OCI-LY1 (cell line): Measurements from ENCODE around the gene DEPP1.

Experiments used
- H2AFZ ChIP-seq: fragments of 200-600 bp; sonication (generic), shearing (Covaris generic); 2 replicates; pipeline ENCODE4 v1.6.0; 2014; ENCODE audit warnings: antibody characterized with exemption, mild to moderate bottlenecking, low read length
- H3F3A ChIP-seq: fragments of 200-600 bp; sonication (generic), shearing (Covaris generic); 2 replicates; pipeline ENCODE4 v1.6.0; 2014; ENCODE audit warnings: mild to moderate bottlenecking, antibody characterized with exemption, low read length, moderate library complexity; ENCODE audit not compliant: insufficient read depth
- H3K27ac ChIP-seq: fragments of 200-600 bp; sonication (generic); 2 replicates; pipeline ENCODE4 v1.5.1; 2014; ENCODE audit warnings: low read length, mixed run types, mild to moderate bottlenecking, low read depth; ENCODE audit not compliant: poor library complexity, severe bottlenecking
- H3K27me3 ChIP-seq: fragments of 200-600 bp; sonication (generic); 2 replicates; pipeline ENCODE4 v1.6.0; 2014; ENCODE audit warnings: antibody characterized with exemption, mild to moderate bottlenecking, low read length, moderate library complexity; ENCODE audit not compliant: insufficient read depth
- H3K36me3 ChIP-seq: fragments of 200-600 bp; sonication (generic); 2 replicates; pipeline ENCODE4 v1.6.1; 2014; ENCODE audit warnings: mild to moderate bottlenecking, antibody characterized with exemption, low read length, moderate library complexity, mixed read lengths; ENCODE audit not compliant: insufficient read depth
- H3K4me1 ChIP-seq: fragments of 200-600 bp; sonication (generic); 2 replicates; pipeline ENCODE4 v1.5.1; 2014; ENCODE audit warnings: mild to moderate bottlenecking, low read length, moderate library complexity; ENCODE audit not compliant: insufficient read depth, severe bottlenecking
- H3K4me2 ChIP-seq: fragments of 200-600 bp; sonication (generic), shearing (Covaris generic); 2 replicates; pipeline ENCODE4 v1.6.1; 2014; ENCODE audit warnings: low read length
- H3K4me3 ChIP-seq: fragments of 200-600 bp; sonication (generic); 2 replicates; pipeline ENCODE4 v1.5.1; 2014; ENCODE audit warnings: low read length, low read depth, mild to moderate bottlenecking, mixed read lengths; ENCODE audit not compliant: poor library complexity, severe bottlenecking
- H3K79me2 ChIP-seq: fragments of 200-600 bp; shearing (Covaris generic); 2 replicates; pipeline ENCODE4 v1.6.1; 2016; ENCODE audit warnings: mixed run types, low read length, mixed read lengths; ENCODE audit not compliant: insufficient read depth
- H3K9ac ChIP-seq: fragments of 200-600 bp; sonication (generic), shearing (Covaris generic); 2 replicates; pipeline ENCODE4 v1.6.1; 2014; ENCODE audit warnings: mild to moderate bottlenecking, low read length, mixed read lengths
- H3K9me2 ChIP-seq: fragments of 200-600 bp; sonication (generic), shearing (Covaris generic); 2 replicates; pipeline ENCODE4 v1.6.1; 2014; ENCODE audit warnings: low read depth, mild to moderate bottlenecking, low read length, mixed read lengths
- H3K9me3 ChIP-seq: fragments of 200-600 bp; shearing (Covaris generic); 2 replicates; pipeline ENCODE4 v1.6.1; 2014; ENCODE audit warnings: low read length, mixed read lengths
- H4K20me1 ChIP-seq: fragments of 200-600 bp; sonication (generic), shearing (Covaris generic); 2 replicates; pipeline ENCODE4 v1.6.0; 2016; ENCODE audit warnings: mild to moderate bottlenecking, low read length; ENCODE audit not compliant: insufficient read depth
- EZH2 ChIP-seq: fragments of 200-600 bp; sonication (generic), shearing (Covaris generic); IDR thresholded peaks from 2 replicates; pipeline ENCODE4 v1.8.0; 2017; ENCODE audit warnings: borderline replicate concordance, mixed run types, mild to moderate bottlenecking, antibody characterized with exemption, low read length, moderate library complexity, mixed read lengths
- TF ChIP-seq, protein P1 (sequence below): fragments of 200-600 bp; sonication (generic), shearing (Covaris generic); IDR thresholded peaks from 2 replicates; pipeline ENCODE4 v1.5.1; 2017; ENCODE audit warnings: mild to moderate bottlenecking, antibody characterized with exemption, low read length, moderate library complexity, mixed read lengths

DEPP1 gene

DNA sequence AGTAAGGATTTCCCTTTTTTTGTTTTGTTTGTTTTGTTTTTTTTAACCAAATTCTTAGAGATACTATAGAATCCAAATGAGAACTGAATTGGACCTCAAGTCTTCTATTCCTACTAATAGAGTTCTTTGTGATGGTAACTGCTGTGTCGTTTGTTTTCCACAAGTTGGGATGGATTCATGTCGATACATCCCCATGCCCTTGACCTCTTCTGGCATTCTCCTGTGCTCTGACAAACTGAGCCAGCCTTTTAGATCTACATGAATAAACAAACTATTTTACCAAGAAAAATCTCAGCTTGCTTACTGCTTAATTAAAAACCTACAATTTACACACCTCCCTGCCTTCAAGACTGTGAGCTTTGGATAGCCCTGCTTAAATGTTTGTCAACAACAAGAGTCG lies 26.1 kb upstream of the DEPP1 start:
- Histone ChIP-seq H3K9me2 (no peaks in the 10 kb centered on the region), H2AFZ (no peak overlapping the region), H3K36me3 (peaks cover 39% of the 10 kb centered on the region), H4K20me1 (no peaks in the 10 kb centered on the region), H3K4me1 (peaks cover 18% of the 10 kb centered on the region), H3K9me3 (peaks cover 23% of the 10 kb centered on the region), H3K9ac (no peak overlapping the region), H3K4me2 (no peak overlapping the region), H3K27ac (no peak overlapping the region), H3K27me3 (no peaks in the 10 kb centered on the region), H3K4me3 (no peak overlapping the region), H3F3A (no peaks in the 10 kb centered on the region), H3K79me2 (peaks cover 11% of the 10 kb centered on the region; the same call in 1 of the 2 replicates)
- no peak for TF ChIP-seq EZH2
- TF ChIP-seq, protein P1, sequence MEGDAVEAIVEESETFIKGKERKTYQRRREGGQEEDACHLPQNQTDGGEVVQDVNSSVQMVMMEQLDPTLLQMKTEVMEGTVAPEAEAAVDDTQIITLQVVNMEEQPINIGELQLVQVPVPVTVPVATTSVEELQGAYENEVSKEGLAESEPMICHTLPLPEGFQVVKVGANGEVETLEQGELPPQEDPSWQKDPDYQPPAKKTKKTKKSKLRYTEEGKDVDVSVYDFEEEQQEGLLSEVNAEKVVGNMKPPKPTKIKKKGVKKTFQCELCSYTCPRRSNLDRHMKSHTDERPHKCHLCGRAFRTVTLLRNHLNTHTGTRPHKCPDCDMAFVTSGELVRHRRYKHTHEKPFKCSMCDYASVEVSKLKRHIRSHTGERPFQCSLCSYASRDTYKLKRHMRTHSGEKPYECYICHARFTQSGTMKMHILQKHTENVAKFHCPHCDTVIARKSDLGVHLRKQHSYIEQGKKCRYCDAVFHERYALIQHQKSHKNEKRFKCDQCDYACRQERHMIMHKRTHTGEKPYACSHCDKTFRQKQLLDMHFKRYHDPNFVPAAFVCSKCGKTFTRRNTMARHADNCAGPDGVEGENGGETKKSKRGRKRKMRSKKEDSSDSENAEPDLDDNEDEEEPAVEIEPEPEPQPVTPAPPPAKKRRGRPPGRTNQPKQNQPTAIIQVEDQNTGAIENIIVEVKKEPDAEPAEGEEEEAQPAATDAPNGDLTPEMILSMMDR, result no peak

DNA sequence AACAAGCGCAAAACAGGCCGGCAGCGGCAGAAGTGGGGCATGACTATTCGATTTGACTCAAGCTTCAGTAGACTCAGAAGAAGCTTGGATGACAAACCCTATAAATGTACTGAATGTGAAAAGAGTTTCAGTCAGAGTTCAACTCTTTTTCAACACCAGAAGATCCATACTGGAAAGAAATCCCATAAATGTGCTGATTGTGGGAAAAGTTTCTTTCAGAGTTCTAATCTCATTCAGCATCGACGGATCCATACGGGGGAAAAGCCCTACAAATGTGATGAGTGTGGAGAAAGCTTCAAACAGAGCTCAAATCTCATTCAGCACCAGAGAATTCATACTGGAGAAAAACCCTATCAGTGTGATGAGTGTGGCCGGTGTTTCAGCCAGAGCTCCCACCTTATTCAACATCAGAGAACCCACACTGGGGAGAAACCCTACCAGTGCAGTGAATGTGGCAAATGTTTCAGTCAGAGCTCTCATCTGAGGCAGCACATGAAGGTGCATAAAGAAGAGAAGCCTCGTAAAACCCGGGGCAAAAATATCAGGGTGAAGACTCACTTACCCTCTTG lies 24.9 kb upstream of the DEPP1 start:
- Histone ChIP-seq H3K9me3 (peaks cover 23% of the 10 kb centered on the region), H3K27me3 (no peaks in the 10 kb centered on the region), H3K9ac (no peak overlapping the region), H3K79me2 (peaks cover 11% of the 10 kb centered on the region; the same call in 1 of the 2 replicates), H4K20me1 (no peaks in the 10 kb centered on the region), H3K4me2 (no peak overlapping the region), H3K4me3 (no peak overlapping the region), H3K27ac (no peak overlapping the region), H3K4me1 (peaks cover 18% of the 10 kb centered on the region), H2AFZ (no peak overlapping the region), H3K36me3 (peaks cover 39% of the 10 kb centered on the region), H3F3A (no peaks in the 10 kb centered on the region), H3K9me2 (no peaks in the 10 kb centered on the region)
- no peak for TF ChIP-seq EZH2
- TF ChIP-seq, protein P1, result no peak

DNA sequence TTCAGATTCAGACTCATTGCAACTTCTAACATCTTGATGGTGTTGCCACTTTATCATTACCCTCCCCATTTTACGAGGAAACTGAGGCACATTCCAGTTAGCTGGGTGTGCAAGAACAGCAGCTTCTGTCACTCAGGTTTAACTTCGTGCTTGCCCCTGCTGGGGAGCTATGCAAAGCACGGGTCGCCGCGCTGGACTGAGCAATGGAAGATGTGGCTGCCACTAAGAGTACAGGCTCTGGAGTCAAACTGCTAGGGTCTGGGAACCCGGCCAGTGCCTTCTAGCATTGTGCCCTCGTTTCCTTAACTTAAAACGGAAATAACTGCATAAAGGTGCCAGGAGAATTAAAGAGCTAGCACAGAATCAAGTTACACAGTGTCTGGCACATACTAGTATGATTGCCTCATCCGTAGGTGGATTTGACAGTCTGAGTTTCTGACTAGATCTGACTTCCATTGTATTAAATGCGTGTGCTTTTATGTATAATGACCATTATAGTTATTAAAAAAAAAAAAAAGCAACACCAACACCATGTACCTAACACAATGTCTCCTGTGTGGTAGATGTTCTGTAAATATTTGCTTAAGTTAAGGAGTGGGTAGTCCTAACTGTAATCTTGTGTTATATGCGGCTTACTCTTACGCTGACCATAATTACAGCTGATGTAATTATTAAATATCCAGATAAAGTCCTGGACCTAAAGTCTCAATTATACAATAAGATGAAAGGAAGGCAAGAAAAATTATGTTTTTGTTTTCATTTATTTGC lies 23.0 kb upstream of the DEPP1 start:
- Histone ChIP-seq H3K4me1 (peaks cover 18% of the 10 kb centered on the region), H3K9me3 (peaks cover 23% of the 10 kb centered on the region), H3K27ac (no peak overlapping the region), H3K4me2 (peak overlapping the region; percentile 74), H3K79me2 (peaks cover 11% of the 10 kb centered on the region; the same call in 1 of the 2 replicates), H3F3A (no peaks in the 10 kb centered on the region), H2AFZ (no peak overlapping the region), H3K4me3 (peak overlapping the region; percentile 65), H4K20me1 (no peaks in the 10 kb centered on the region), H3K36me3 (peaks cover 39% of the 10 kb centered on the region), H3K9ac (peak overlapping the region; percentile 59), H3K27me3 (no peaks in the 10 kb centered on the region), H3K9me2 (no peaks in the 10 kb centered on the region)
- TF ChIP-seq, protein P1, result no peak
- no peak for TF ChIP-seq EZH2
